GM18907 (cell line): ENCODE results near the gene MYO10.

Experiments used
- ATAC-seq: cut with Tn5 transposase; IDR thresholded peaks from one replicate; pipeline ENCODE4 v1.9.1; 2021; ENCODE audit warnings: mild to moderate bottlenecking, moderate library complexity; ENCODE audit not compliant: unreplicated experiment

Gene MYO10

DNA sequence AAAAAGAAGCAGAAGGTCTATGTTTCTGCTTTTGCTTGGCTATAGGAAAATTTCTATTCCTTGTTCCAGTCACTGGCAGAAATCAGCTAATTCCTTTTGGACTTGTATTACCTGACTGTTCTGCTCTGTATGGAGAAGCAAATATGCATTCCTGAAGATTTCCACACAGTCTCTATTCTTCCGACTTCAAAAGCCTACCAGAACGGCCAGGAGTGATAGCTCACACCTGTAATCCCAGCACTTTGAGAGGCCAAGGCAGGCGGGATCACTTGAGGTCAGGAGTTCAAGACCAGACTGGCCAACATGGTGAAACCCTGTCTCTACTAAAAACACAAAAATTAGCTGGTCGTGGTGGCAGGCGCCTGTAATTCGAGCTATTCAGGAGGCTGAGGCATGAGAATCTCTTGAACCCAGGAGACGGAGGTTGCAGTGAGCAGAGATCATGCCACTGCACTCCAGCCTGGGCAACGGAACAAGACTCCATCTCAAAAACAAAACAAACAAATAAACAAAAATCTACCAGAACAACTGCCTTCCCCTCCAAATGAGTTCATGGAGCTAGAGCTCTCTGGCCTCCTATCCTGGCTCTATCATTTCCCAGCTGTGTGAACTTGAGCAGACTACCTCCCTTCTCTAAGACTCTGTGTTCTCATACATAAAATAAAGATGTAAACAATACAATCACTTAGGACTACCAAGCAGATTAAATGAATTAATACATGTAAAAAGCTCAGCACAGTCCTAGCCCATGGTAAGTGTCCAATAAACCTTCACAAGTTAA is 17.0 kb downstream of the MYO10 start:
- ATAC-seq = no peak

DNA sequence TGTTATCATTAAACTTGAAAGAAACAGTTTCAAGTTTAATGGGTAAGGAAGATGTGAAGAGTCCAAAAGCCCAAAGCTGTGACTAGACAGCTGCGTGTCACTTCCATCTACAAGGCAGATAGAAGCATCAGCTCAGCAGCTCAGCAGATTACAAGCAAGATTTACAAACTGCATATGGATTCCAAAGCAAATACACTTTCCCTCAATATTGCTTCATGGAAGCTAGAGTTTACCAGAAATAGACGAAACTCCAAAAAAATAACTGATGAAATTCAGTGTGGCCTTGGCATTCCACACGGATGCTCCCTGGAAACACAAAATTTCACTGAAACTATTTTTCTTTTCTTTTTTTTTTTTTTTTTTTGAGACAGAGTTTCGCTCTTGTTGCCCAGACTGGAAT is 17.9 kb downstream of the MYO10 start:
- no peak for ATAC-seq

DNA sequence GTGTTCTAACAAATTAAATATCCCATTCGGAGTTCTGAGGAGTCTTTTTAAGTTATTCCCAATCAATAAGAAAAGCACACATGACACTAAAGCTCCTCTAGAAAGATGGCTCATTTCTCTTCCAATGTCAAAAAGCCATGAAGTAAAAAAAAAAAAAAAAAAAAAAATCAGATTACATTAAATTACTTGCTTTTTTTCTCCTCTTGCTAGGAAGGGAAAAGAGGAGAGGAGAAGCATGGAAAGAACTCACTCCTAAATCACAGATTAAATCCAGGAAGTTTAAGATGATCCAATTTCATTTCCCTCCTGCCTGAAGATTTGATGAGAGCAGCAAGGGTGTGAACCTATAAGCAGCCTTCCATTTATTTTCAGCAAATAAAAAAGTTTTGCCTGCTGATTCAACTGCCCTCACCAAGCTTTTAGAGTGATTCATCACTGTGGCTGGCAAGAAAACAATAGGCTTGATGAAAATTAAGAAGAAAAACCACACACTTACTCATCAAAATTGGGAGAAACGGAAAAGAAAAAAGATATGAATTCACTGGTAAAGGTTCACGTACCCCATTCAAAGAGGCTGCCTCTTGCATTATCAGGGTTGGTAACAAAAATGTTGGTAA is 19.7 kb downstream of the MYO10 start:
- no peak for ATAC-seq

DNA sequence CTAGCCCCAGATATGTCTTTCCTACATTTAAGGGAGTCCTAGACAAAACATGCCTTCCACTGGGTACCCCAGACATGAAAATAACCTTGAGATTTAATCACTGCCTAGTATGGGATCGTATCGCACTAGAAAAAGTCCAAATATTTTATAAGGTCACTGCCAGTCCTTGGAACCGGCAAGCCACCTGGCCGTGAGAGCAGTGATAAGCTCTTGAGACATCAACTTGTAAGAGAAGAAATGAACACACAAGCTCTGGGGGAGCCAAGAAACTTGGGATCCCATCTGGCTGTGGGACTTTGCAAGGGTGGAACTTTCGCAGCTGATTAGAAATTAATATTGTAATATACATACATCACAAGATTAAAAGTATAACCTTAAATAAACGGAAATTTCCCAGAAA is 21.5 kb downstream of the MYO10 start:
- ATAC-seq = no peak

DNA sequence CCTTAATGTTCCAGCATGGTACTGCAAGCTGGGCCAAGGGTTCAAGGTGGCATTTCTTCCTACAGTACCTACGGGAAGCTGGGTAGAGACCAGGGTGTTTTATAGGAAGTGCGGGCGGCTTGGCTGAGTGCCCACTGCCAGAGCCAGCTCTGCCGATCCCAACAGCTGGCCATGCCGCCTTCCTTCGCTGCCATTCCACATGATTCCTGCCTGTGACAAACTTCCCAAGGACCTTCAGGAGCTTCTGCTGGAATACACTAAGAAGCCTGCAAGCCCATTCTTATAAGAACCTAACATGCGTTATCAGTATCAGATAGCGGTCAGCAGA is 22.0 kb downstream of the MYO10 start:
- ATAC-seq = no peak

DNA sequence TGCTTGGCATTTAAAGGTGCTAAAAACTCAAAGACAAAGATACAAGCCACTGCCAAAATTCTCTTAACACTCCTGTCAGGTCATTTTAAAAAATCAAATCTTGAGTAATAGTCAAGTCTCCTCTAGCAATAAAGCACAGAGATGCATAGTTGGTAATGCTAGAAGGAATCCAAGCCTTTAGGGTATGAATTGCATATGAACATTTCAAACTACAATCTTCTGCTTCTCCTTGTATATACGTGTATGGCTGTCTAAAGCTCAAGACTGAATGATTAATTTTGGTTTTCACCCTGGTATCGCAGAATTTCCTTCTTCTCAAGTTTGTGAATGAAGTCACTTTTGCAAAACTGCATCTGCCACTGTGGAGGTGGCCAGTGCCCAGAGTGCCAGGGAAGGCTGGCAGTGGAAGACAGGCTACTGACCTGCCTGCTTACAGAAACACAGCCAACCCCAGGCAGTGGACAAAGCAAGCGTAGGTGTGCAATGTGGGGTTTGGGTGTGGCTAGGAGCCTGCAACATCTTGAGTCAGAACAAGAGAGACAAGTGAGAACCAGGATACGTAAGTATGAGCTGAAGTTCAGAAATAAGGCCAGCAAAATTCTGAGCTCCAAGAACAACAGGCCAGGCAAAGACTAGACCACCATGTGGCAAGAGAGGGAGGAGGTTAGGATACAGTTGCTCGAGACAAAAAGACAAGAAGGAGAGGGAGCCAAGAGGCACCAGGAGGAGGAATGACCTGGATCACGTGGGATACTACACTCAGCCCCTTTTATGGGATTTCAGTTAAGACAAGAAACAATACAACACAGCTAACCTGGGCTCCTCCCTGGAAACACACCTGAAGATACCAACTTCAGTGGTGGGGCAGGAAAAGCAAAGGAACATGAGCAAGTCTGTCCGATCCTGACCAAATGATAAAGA is 22.6 kb downstream of the MYO10 start:
- ATAC-seq = no peak

DNA sequence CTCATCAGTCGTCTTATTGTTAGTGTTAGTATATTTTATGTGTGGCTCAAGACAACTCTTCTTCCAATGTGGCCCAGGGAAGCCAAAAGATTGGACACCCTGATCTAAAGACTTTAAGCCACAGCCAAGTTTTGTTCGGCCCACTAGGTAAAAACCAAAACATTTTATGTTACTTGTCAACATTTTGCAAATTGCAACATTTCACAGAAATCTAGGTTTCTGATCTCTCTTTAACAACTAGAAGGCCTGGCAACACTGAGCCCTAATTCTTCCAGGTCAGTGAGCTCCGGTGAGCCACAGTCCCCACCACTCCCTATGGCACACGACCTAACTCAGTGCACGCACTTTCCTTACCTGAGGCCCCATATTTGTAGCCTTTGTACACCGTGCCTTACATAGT is 24.0 kb downstream of the MYO10 start:
- ATAC-seq = no peak

DNA sequence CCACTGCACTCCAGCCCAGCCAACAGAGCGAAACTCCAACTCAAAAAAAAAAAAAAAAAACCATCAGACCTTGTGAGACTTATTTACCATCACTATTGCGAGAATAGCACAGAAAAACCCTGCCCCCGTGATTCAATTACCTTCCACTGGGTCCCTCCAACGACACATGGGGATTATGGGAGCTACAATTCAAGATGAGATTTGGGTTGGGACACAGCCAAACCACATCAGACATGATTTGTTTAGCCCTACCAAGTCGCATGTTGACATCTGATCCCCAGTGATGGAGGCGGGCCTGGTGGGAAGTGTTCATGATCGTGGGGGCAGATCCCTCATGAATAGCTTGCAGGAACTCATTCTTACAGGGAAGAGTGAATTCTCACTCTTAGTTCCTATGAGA is 26.6 kb downstream of the MYO10 start:
- ATAC-seq = no peak

DNA sequence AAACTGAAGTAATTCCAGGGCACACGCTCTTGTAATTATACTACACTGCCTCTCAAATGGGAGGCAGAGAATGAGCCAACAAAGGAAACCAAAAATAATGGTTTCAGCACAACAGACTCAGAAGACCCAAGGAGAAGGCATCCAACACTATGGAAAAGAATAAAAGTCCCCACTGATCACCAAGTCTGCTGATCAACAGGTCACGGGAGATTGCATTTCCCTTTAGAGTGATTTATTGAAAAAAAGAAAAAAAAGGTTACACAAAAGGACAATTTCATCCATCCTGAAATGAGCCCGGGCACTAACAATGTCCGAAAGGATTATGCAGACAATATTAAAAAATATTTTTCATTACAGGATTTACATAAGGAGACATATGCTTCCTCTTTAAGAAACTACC is 28.8 kb downstream of the MYO10 start:
- no peak for ATAC-seq

DNA sequence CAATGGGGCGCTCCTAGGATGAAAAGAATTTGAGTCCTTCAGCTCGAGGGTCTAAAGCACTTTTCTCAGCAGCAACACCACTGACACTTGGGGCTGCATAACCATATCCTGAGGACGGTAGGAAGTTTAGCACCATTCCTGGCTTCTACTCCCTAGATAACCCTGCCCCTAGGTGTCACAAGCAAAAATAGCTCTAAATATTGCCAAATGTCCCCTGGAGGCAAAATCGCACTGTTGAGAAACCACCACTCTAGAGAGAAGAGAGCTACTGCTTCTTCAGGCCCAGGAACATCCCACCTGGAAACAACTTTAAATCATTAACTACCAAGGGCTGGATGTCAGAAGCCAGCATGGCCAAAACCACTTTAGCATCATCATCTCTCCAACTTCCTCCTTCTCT is 29.8 kb downstream of the MYO10 start:
- ATAC-seq = no peak

DNA sequence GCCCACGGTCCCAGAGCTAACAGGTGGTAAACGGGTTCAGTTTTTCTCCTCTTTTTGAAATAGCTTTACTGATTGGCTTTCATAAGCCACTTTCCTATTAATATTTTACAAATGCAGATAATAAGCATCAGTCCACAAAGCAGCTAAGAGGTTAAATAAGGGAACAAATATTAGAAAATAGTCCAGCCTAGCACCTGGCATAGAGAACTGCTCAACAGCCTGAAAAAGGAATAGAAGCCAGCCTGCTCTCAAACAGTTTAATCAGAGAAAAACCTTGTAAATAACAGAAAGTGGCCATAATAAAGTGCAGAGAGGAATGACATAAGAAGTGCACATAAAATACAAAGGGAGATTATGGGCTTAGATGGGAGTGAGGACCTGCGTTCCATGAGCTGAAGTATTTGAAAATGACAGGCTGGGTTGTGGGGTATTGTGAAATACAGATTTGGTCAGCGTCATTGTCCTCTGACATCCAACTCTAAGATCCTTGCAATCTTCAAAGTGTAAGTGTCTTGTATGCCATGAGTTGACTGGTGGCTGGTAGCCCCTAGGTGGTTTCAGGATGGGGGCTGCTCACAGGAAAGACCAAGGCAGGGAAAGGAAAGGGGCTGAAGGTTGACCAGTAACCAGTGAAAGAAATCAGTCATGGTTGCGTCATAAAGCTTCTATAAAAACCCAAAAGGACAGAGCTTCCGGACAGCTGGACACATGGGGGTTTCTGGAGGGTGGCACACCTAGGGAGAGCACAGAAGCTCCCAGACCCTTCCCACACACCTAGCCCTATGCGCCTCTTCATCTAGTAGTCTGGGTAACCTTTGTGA is 32.4 kb downstream of the MYO10 start:
- ATAC-seq = no peak

DNA sequence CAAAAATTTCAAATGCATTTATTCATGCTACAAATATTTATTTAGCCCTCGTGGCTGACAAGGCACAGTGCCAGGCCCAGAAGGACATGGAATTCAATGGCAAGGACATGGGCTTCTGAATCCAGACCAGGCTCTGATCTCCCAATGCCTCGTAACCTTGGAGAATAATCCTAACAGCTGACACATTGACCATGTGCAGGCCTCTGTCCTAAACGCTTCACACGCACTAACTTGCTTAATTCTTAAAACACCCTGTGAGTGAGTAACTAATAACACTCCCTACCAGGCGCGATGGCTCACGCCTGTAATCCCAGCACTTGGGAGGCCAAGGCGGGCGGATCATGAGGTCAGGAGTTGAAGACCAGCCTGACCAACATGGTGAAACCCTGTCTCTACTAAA is 33.2 kb downstream of the MYO10 start:
- ATAC-seq = no peak

DNA sequence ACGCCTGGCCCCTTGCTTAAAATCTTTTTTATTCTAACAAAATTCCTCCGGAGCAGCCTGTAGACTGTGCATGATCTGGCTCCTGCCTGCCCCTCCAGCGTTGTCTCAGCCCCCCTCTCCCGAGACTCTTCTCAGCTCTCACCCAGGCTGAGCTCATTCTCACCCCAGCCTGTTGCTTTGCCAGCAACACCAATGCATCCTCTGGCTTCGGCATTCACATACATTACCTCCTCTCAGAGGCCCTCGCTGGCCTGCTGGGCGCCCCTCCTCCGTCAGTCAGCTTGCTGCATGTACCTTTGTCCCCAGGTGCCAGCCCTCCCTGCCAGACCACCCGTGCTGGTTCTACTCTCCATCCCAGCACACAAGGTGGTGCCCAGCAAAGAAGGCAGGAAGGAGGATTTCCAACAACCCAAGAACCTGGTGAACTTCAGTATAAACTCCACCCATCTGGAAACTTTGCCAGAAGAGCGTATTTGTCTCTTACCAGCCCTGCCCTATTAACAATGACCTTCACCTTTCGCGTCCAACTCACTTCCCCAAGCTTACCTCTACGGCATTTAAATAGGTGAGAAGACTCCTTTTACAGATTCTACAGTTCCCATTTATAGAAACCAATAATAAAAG is 35.0 kb downstream of the MYO10 start:
- no peak for ATAC-seq

DNA sequence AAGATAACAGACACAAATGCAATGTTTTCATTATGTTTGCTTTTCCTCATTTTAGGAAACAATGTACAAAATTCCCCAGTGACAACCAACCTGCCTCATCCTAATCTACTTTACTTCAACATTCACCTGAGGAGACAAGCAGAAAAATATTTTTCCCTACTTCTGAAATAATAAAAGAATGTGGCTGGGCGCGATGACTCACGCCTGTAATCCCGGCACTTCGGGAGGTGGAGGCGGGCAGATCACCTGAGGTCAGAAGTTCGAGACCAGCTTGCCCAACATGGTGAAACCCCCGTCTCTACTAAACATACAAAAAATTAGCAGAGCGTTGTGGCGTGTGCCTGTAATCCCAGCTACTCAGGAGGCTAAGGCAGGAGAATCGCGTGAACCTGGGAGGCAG is 36.9 kb downstream of the MYO10 start:
- no peak for ATAC-seq

DNA sequence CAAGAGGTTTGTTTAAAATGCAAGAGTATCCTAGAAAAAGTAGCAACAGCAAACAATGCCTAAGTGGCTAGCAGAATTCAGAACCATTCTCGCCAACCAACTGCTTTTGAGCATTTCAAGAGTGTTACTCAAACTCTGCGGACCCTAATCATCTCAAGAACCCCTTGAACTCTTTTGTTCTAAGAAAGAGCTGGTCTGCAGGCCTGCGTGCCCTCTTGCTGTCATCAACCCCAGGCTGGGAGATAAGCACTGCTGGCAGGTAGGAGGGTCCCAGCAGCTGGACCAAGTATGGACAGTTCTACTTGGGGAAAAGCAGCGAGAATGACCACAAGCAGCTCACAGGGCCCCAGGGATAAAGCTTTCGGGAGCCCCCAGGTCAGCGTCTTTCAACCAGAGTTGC is 38.3 kb downstream of the MYO10 start:
- no peak for ATAC-seq

DNA sequence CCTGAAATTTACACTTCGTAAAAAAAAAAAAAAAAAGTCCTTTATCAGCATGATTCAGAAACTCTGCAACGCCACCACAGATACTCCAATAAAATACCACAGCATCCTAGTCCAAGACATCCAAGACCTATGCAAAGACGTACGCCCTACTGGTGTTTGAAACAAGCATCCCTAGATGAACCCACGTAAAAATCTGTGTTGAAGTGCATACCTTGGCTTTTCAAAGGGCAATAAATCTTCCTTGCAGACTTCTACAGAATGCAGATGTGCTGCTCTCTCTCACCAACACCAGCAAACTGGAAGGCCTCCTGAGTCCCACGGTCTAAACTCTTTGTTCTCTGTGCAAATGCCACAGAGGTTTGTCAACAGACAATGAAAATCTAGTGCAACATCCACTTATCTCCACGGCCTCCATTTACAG is 38.8 kb downstream of the MYO10 start:
- ATAC-seq = no peak

DNA sequence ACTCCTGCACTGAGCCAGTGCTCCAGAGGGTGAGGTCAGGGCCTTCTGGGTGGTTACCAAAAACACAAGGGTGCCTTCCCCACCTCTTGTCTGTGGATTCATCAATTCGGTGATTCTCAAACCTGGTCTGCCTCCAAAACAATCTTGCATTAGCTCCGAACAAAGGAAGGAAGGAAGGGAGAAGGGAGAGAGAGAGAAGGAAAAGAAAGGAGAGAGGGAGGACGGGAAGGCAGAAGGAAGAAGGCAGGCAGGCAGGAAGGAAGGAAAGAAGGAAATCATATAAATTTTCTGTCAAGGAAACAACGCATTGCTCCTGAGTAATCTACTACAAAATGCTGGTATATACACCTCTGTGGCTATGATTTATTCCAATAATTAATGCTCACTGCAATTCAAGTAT is 39.3 kb downstream of the MYO10 start:
- no peak for ATAC-seq

DNA sequence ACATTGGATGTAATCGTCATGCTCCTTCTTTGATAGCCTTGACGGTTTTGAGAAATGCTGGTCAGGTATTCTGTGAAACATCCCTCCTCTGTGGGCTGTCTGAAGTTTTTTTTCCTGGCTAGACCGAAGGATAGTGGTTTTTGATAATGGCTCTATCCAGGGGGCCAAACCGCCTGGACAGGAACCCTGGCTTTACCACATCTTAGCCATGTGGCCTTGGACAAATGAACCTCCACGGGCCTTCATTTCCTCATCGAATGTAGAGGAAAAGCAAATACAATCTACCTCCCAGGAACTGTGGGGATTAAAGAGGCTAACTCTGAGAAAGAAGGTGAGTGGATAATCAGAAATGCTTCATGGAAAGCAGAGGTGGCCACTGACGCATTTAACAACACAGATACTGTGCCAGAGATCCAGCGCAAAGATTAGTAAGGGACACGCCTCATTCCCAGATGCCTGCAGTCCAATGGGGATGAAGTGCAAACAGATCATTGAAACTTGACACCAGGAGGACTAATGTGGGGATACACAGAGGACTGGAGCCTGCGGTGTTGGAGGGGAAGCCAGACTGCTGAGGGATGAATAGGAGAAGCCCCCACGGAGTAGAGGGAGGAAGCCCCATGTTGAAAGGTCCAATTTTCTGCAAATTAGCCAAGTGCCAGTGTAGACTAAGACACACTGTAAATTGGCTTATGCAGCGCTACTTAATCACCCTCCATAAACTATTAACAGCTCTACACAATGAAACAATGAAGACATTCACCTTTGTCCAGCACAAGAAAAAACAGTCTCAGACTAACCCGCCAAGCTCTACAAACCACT is 41.6 kb downstream of the MYO10 start:
- ATAC-seq = no peak

DNA sequence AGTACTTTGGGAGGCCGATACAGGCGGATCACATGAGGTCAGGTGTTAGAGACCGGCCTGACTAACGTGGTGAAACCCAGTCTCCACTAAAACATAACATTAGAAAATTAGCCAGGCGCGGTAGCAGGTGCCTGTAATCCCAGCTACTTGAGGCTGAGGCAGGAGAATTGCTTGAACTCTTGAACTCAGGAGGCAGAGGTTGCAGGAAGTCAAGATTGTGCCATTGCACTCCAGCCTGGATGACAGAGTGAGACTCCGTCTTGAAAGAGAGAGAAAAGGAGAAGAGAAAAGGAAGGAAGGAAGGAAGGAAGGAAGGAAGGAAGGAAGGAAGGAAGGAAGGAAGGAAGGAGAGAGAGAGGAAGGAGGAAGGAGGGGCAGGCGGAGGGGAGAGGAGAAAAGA is 45.1 kb downstream of the MYO10 start:
- no peak for ATAC-seq
